ENCODE measurements around the gene C10orf88.

Gene C10orf88, protein sequence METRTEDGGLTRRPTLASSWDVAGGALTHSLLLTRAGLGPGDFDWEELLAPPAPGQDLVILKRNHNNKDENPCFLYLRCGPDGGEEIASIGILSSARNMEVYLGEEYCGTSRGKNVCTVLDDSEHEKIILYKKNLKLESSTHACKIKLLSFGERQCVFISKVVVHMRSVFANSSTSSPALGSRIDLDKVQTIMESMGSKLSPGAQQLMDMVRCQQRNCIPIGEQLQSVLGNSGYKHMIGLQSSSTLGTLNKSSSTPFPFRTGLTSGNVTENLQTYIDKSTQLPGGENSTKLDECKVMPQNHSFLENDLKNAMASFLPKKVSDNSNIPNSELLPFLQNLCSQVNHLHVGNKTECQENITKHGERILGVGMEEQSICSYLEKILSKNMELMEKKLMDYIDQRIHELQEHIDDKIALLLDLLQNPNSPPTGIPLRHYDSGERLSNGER

DNA sequence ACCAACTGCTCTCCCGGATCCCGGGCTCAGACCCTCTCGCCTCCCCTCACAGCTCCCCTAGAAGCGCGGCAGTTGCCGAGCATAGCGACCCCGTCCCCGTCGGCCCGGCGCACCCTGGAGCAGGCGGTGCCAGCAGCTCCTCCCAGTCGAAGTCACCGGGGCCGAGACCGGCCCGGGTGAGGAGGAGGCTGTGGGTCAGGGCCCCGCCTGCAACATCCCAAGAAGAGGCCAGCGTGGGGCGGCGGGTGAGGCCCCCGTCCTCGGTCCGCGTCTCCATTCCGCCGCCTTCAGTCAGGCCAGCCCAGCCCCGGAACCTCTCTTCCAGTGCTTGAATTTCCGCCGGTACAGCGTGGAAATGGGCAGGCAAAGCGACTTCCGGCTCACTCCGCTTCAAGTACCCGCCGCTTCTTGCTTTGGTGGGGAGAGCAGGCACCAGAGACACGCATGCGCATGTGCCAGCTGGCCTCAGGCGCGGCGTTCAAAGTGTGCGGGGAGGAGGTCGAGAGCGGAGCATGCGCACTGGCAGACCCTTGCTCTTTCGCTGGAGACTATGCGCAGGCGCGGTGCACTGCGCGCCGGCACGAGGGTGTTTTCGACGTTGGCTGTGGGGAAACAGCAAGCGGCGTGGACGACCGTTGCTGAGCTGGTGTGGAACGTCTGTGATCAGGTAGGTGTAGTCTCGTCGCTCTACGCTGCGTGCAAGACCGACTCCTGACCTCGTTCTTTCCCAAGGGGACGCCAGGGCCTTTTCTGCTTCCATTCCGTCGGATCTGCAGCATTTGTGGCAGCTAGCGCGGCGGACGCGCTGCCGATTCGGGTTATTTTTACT lies at the start of gene C10orf88:
TSS of gene C10orf88 (minus strand) at position 326 of the 829 bp plus-strand sequence. CDS start at position 277, 49 bp downstream.
- DNase-seq = peak; percentile 98

DNA sequence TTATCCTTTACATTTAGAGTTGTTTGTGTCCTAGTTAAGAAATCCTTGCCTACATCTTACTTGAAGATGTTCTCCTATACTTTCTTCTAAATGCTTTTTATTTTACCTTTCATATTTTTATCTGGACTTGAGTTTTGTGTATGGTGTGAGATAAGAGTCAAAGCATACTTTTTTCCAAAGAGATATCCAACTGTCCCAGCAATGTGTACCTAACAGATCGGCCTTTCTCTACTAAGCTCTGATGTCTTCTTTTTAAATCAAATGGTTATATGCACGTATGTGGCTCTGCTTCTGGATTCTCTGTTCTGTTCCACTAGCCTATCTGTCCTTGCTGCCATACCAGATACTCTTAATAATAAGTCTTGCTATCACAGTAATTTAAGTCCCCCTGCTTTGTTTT lies 47.3 kb upstream of the C10orf88 start:
- DNase-seq = no peak

DNA sequence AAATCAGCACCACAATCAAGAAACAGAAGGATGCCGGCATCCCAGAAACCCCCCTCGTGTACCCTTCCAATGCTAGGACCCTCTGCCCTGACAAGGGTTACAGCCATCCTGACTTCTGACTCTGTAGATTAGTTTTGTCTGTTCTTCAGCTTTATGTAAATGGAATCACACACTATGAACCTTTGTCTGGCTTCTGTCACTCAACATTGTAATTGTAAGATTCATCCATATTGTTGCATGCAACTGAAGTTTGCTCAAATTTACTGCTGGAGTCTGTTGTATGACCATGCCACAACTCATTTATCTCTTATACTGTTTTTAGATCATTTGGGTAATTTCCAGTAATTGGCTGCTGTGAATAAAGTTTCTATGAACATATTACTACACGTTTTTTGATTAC lies 46.1 kb upstream of the C10orf88 start:
- DNase-seq = no peak

DNA sequence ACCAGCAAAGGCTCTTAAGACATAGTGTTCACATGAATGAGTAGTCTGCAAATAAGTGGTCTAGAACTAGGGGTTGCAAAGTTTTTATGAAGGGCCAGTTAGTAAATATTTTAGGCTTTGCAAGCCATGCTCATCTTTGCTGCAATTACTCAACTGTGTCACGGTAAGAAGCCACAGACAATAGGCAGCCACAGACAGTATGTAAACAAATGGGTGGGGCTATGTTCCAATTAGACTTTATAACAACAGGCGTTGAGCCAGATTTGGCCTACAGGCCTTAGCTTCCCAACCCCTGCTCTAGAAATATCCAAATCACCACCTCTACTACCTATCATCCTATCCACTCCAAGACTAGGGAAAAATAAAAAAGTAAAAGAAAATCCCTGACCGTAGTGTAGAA lies 45.3 kb upstream of the C10orf88 start:
- DNase-seq = no peak

DNA sequence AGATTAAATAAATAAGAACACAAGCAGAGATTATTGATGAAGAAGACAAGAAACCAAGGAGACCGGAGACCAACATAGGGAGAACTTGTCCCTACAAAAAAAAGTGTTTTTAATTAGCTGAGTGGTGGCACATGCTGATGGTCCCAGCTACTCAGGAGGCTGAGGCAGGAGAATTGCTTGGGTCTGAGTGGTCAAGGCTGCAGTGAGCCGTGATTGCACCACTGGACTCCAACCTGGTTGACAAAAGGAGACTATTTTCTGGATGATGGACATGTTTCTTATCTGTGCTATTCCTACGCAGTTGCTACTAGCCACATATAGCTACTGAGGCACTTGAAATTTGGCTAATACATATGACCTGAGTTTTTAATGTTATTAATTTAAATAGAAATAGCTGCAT lies 44.9 kb upstream of the C10orf88 start:
- DNase-seq = no peak

DNA sequence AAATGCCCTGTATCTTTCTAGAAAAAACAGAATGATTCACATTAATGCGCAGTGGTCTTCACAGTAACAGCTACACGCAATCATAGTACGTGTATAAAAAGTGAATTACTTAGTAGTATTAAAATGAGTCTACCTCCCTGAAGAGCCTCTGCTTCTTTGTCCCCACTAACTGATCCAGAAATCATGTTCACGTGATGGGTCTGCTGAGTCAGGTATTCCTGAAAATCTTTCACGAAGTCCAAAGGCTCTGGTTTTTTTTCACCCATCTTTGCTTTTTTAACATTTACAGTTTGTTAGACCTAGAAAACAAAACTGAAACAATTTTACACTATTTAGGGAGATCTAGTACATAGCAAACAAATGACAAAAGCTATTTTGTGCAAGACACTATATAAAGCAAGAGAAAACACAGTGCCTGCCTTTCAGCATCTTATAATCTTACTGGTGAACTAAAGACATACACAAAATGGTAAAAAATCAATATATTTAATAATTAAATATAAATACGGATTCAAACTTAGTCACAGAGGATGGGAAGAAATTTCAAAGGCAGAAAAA lies 44.4 kb upstream of the C10orf88 start:
- DNase-seq = no peak

DNA sequence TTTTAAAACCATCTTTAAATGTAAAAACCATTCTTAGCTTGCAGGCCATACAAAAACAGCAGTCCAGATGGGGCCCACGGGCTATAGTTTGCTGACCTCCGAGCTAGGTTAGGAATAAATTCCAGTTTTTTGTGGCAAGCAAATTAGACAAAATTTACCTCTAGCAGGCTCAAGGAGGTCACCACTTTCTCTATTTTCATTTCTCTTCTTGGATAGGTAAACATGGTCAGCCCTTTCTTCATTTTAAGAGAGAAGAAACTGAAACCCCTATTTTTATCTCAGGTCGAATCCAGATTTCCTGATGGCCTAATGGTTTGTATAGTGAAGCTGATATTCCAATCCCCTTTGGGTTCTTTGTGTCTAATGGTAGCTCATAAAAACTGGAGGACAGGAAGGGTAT lies 43.8 kb upstream of the C10orf88 start:
- no peak for DNase-seq

DNA sequence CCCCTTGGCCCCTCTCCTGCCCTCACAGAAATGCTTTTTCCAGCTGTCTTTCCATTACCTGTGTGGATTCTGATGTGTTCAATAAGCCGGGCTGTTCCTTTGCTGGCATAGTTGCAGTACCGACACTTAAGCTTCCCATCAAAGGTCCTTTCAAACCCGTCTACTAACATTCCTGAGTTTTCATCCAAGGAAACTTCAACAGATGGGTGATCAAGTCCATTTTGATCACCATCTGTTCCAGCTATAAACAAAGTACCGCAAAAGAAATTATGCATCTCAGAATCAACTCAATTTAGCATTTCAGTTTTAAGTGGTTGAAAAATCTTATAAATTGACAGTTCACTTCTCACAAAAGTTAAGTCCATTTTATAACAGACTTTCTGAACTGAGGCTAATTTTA lies 41.9 kb upstream of the C10orf88 start:
- DNase-seq = no peak

DNA sequence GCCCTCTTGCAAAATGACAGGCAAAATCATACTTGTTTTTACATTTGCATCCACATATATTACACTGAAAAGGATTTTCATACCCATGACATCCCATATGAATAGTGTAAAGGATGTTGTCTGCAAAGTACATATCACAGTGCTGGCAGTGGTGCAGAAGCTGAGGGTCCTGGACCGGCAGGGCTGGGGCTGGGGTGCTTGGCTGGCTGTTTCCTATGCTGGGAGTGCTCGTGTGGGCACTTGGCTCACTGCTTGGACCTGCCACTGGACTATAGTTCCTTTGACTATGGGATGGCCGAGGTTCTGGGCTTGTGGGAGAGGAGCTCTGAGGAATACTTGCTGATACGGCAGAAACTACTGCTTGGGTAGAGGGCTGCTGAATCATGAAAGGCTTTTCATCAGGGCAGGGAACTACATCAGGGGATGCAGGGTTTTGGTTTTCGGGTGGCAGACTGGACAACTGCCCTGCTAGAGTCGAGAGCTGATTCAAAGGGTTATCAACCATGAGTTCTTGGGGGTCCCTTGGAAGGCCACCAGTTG lies 39.8 kb upstream of the C10orf88 start:
- no peak for DNase-seq

DNA sequence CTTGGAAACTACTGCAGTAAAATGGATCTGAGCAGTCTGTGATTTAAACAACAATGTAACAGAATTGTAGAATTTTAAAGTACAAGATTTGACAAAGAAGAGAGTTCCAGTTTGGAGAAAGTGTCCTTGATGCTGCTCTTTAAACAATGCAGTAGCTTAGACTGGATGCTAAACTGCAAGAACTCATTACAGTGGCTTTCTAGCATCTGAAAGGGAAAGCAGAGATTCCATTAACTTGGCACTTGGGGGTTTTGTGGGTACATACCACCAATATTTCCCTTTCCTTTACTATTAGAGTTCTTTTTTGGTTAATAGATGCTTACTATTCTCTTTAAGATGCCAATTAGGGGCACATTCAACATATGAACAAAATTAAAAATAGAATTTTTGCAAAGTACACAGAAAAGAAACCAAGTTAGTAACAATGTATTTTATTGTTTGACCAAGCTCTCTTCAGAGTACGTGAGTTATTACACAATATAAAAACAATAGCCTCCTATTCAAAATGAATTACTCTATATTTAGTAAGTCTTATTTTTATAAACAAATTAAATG lies 38.1 kb upstream of the C10orf88 start:
- no peak for DNase-seq

DNA sequence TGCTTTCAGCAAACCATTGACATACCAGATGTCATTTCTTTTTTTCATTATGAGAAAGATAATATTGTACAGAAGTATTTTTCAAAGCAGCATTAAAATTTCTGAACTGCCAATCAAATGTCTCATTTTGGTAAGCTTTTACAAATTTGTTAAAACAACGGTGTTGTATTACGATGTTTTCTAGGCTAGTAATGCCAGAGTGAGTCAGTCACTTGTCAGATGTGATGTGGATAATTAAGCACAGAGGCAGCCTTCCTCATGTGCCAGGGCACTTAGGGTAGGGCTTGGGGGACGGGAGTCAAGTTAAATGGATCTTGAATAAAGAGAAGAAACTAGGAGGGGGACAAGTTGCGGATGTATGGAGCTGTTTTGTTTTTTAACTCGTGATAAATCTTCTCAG lies 36.3 kb upstream of the C10orf88 start:
- DNase-seq = no peak

DNA sequence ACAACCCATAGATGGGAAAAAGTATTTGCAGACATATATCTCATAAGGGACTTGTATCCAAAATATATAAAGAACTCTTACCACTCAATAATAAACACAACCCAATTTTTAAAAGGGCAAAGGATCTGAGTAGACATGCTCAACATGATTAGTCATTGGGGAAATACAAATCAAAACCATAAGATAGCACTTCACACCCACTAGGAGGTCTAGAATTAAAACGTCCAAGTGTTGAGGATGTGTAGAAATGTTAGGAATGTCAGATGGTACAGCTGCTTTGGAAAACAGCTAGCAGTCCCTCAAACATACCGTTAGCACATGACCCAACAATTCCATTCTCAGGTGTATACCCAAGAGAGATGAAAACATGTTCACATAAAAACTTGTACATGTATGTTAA lies 34.5 kb upstream of the C10orf88 start:
- DNase-seq = no peak

DNA sequence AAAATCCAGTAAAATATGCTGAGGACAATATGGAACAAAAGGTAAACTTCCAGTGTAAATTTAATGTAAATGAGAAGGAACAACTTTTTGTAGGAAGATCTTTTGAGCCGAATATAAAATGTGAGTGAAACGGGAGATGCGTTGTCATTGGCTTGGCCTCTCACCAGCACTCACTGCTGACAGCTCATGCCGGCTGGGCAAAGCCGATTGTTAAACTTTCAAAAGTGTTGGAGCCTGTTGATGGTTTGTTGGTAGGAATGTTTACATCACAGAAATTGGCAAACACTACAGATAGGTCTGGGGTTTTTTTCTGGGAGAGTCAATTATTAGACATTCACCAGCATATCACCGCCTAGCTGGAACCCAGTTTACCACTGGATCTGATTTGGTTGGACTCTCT lies 32.3 kb upstream of the C10orf88 start:
- no peak for DNase-seq

DNA sequence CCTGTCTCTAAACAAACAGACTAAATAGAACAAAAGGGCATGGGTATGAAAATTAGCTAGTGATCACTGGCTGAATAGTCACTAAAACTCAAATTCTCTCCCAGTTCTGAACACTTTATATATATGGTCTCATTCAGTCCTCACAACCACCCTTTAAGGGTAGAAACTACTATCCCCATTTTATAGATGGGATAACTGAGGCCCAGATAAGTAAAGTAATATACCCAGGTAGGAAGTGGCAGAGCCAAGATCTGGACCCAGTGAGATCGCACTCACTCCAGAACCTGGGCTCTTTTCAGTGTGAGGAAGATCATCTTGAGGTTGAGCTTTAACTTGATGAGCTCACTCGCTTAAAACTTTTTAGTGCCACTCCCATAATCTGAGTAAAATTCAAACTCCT lies 30.7 kb upstream of the C10orf88 start:
- DNase-seq = no peak

DNA sequence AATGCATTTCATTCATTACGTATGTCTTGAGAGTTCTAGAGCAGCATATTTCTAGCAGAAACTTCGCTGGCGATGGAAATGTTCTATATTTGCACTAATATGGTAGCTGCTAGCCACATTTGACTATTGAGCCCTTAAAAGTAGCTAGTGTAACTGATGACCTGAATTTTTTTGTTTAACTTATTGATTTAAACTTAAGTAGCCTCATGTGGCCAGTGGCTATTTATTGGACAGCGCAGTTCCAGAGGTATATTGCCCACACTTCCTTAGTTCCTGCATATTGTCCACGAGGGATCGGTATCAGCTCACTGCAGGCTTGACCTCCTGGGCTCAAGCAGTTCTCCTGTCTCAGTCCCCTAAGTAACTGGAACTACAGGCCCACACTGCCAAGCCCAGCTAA lies 29.9 kb upstream of the C10orf88 start:
- no peak for DNase-seq

DNA sequence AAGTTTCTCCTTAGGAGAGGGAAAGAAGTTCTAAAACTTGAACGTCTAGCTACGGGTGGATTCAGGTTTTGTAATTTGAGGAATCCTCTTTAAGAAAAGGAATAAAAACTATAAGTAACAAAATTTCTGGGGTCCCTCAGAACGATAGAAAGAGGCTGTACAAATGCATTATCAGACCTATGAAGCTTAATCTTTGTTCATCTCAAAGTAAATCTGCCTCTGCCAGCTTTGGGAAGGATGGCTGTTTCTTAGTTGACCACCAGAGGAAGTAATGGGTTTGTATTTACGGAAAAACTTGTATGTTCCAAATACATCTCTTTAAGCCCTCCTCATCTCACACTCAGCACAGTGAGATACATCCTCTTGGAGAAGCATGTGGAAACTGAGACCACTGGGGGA lies 27.0 kb upstream of the C10orf88 start:
- no peak for DNase-seq

DNA sequence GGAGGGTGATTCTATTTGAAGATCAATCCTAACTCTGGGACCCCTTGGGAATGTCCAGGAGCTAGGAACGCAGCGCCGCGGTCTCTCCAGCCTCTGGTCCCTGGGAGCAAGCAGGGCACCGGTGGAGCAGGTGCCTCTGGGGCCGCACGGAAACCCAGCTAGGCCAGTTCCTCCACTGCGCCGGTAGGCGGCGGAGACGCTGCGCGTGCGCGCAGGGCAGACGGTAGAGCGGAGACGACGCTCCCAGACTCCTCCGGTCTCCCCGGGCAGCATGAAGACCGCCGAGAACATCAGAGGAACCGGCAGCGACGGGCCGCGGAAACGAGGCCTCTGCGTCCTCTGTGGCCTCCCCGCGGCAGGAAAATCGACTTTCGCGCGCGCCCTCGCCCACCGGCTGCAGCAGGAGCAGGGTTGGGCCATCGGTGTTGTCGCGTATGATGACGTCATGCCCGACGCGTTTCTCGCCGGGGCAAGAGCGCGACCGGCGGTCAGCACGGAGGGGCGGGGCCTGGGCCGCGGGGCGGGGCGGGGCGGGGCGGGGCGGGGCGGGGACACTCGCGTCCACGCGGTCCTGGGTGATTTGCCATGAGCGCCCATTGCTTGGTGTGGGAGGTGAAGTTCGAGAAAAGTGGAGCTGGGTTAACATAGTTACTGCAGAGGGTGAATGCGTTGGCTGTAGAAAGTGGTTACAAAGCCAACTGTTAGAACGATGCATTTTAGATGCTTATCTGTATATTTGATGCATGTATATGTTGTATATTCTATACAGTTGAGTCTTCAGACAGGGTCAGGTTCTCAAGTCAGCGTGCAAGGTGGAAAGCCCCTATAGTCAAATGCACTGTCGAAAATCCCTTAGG lies 26.4 kb upstream of the C10orf88 start, which contains the start of gene PSTK:
TSS of gene PSTK (plus strand) at position 193 of the 857 bp plus-strand sequence. CDS start at position 272, 79 bp downstream.
- peak; percentile 89 for DNase-seq

DNA sequence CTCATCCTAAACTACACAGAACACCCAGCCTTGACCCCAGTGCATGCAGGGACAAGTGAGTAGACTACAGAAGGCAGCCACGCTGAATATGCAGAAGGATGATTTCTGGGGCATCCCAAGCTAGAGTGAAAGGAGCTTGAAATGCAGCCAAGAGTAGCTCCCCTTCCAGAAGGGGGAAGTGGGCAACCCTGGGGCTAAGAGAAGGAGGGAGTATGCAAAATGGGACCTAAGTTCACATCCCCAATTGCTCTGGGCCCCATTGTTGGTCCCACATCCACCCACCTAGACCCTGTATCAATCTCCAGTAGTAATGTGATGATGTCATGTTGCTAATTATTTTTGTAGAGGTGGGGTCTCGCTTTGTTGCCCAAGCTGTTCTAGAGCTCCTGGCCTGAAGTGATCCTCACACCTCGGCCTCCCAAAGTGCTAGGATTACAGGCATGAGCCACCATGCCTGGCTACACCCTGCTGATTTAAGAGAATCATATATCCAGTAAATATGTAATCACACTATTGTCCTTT lies 20.6 kb upstream of the C10orf88 start:
- no peak for DNase-seq

DNA sequence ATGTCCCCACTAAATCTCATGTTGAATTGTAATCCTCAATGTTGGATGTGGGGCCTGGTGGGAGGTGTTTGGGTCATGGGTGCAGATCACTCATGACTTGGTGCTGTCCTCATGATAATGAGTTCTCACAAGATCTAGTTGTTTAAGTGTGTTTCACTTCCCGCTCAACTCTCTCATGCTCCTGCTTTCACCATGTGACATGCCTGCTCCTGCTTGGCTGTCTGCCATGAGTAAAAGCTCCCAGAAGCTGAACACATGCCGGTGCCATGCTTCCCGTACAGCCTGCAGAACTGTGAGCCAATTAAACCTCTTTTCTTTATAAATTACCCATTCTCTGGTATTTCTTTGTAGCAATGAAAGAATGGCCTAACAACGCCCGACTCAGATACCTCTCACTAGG lies 20.0 kb upstream of the C10orf88 start:
- no peak for DNase-seq

DNA sequence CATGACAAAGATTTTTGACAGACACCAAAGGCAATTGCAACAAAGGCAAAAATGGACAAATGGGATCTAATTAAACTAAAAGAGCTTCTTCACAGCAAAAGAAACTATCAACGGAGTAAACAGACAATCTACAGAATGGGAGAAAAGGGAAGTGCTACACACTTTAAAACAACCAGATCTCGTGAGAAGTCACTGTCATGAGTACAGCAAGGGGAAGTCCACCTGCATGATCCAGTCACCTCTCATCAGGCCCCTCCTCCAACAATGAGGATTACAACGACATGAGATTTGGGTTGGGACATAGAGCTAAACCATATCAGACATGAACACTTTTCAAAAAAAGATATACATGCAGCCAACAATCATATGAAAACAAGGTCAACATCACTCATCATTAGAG lies 14.7 kb upstream of the C10orf88 start:
- DNase-seq = no peak

DNA sequence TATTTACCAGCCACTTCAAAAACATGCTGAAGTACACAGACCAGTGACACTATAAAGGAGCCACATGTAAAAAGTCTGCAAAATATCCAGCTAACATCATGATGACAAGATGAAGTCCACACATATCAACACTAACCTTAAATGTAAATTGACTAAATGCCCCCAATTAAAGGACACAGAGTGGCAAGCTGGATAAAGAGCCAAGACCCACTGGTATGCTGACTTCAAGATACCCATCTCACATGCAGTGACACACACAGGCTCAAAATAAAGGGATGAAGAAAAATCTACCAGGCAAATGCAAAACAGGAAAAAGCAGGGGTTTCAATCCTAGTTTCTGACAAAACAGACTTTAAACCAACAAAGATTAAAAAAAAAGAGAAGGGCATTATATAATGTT lies 12.9 kb upstream of the C10orf88 start:
- DNase-seq = no peak

DNA sequence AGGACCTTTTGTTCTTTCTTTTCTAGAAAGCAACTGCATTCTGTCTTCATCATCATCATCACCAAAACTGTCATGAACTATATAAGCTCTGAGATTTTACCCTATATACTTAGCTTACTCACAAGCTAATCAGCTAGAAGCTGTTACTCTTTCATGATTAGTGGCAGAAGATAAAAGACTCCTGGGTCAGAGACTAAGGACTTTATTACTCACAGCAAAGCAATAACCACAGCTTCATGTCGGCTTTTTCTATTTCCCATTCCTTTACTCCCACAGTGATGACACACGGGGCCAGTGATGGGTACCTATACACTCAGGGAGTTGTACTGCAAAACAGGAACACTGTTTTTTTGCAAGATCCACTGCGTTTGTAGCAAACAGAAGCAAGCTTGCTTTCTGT lies 8.4 kb upstream of the C10orf88 start:
- peak; percentile 26 for DNase-seq

Data from stimulated activated CD4-positive, alpha-beta T cell treated with anti-CD3 and anti-CD28 coated beads, Interleukin-1b, Interleukin-23, amount 100 ng/mL, for 48 hours (primary cell).